ENCODE data around the gene LDB1. TPM values are rescaled to one million over a fixed set of nuclear protein-coding genes. Genes with fewer than 3 reads are reported as not detected.

LDB1 gene
- total and polyA plus RNA-seq, 5 donors = 45.5 to 90.9 (median 64.1) TPM

GRCh38 chr10:102134416-102134815, 14.2 kb upstream of the LDB1 start:
- Histone ChIP-seq H3K27ac (ENCODE audit: low read length) (no peak overlapping the region), H3K9me3 (ENCODE audit: control insufficient read depth, low read length) (no peaks in the 10 kb centered on the region), H3K4me1 (ENCODE audit: control insufficient read depth, insufficient read depth, low read length) (peaks cover 3% of the 10 kb centered on the region), H3K4me3 (ENCODE audit: low read length) (peak overlapping the region; percentile 89), H3K27me3 (ENCODE audit: control insufficient read depth, insufficient read depth) (no peaks in the 10 kb centered on the region)
- no peak for ATAC-seq
- intact Hi-C loops (cut with DNase I) = no loop called here
- no peak for DNase-seq
- 53% methylated on average over 2 of the region's 2 CpGs for WGBS

GRCh38 chr10:102133373-102134195, 13.4 kb upstream of the LDB1 start:
- Histone ChIP-seq H3K4me3 (ENCODE audit: low read length) (peak overlapping the region; percentile 89), H3K9me3 (ENCODE audit: control insufficient read depth, low read length) (no peaks in the 10 kb centered on the region), H3K27ac (ENCODE audit: low read length) (peak overlapping the region; percentile 93), H3K4me1 (ENCODE audit: control insufficient read depth, insufficient read depth, low read length) (peaks cover 3% of the 10 kb centered on the region), H3K27me3 (ENCODE audit: control insufficient read depth, insufficient read depth) (no peaks in the 10 kb centered on the region)
- under 1% methylated on average over 48 of the region's 48 CpGs for WGBS
- intact Hi-C loops (cut with DNase I) = no loop called here
- ATAC-seq (peak; percentile 63 to 78), DNase-seq (peak; percentile 85 to 90 (median 90))

GRCh38 chr10:102132563-102133372, 12.6 kb upstream of the LDB1 start, which contains the start of gene PPRC1:
TSS of gene PPRC1 (plus strand) at chr10:102133040. CDS start at chr10:102133069, 29 bp downstream.
- Histone ChIP-seq H3K27me3 (ENCODE audit: control insufficient read depth, insufficient read depth) (no peaks in the 10 kb centered on the region), H3K4me1 (ENCODE audit: control insufficient read depth, insufficient read depth, low read length) (peaks cover 3% of the 10 kb centered on the region), H3K9me3 (ENCODE audit: control insufficient read depth, low read length) (no peaks in the 10 kb centered on the region), H3K4me3 (ENCODE audit: low read length) (peak within 1 kb of the TSS; percentile 89), H3K27ac (ENCODE audit: low read length) (peak within 1 kb of the TSS; percentile 93)
- under 1% methylated on average over 64 of the region's 64 CpGs for WGBS
- ATAC-seq (peak; percentile 97), DNase-seq (peak; percentile 99 to 100 (median 99))
- intact Hi-C loops (cut with DNase I) = no loop called here

- DNase-seq (no peak), ATAC-seq (no peak)
- Histone ChIP-seq H3K4me1 (ENCODE audit: control insufficient read depth, insufficient read depth, low read length) (peaks cover 3% of the 10 kb centered on the region), H3K27ac (ENCODE audit: low read length) (peak overlapping the region; percentile 44), H3K9me3 (ENCODE audit: control insufficient read depth, low read length) (no peaks in the 10 kb centered on the region), H3K27me3 (ENCODE audit: control insufficient read depth, insufficient read depth) (no peaks in the 10 kb centered on the region), H3K4me3 (ENCODE audit: low read length) (peak overlapping the region; percentile 89)
- WGBS = 22% methylated on average over 8 of the region's 8 CpGs
- intact Hi-C loops (cut with DNase I) = no loop called here
These were observed 12.0 kb upstream of the LDB1 start for GRCh38 chr10:102132193-102132562.

GRCh38 chr10:102131286-102132170, 11.4 kb upstream of the LDB1 start:
- intact Hi-C loops (cut with DNase I) = no loop called here
- H3K4me1 ChIP-seq (ENCODE audit: control insufficient read depth, insufficient read depth, low read length) = peaks cover 3% of the 10 kb centered on the region
- no peak overlapping the region for H3K4me3 ChIP-seq (ENCODE audit: low read length)
- ATAC-seq (no peak), DNase-seq (no peak)
- WGBS = 94% methylated on average over 8 of the region's 8 CpGs
- no peaks in the 10 kb centered on the region for H3K9me3 ChIP-seq (ENCODE audit: control insufficient read depth, low read length)
- no peak overlapping the region for H3K27ac ChIP-seq (ENCODE audit: low read length)
- no peaks in the 10 kb centered on the region for H3K27me3 ChIP-seq (ENCODE audit: control insufficient read depth, insufficient read depth)

- DNase-seq (no peak), ATAC-seq (no peak)
- H3K27ac ChIP-seq (ENCODE audit: low read length) = no peak overlapping the region
- no peak overlapping the region for H3K4me3 ChIP-seq (ENCODE audit: low read length)
- WGBS = 90% methylated on average over 3 of the region's 3 CpGs
- H3K4me1 ChIP-seq (ENCODE audit: control insufficient read depth, insufficient read depth, low read length) = no peaks in the 10 kb centered on the region
- intact Hi-C loops (cut with DNase I) = no loop called here
- H3K27me3 ChIP-seq (ENCODE audit: control insufficient read depth, insufficient read depth) = no peaks in the 10 kb centered on the region
- no peaks in the 10 kb centered on the region for H3K9me3 ChIP-seq (ENCODE audit: control insufficient read depth, low read length)
These were observed 3.1 kb upstream of the LDB1 start for GRCh38 chr10:102123223-102123622.

- ATAC-seq (no peak), DNase-seq (peak in 1 of 3 donors; percentile 18)
- H3K4me3 ChIP-seq (ENCODE audit: low read length) = no peak overlapping the region
- WGBS = 98% methylated on average over 1 of the region's 1 CpG
- H3K4me1 ChIP-seq (ENCODE audit: control insufficient read depth, insufficient read depth, low read length) = peaks cover 5% of the 10 kb centered on the region
- no peaks in the 10 kb centered on the region for H3K27me3 ChIP-seq (ENCODE audit: control insufficient read depth, insufficient read depth)
- intact Hi-C loops (cut with DNase I) = no loop called here
- H3K27ac ChIP-seq (ENCODE audit: low read length) = peak overlapping the region; percentile 95
- no peaks in the 10 kb centered on the region for H3K9me3 ChIP-seq (ENCODE audit: control insufficient read depth, low read length)
These were observed 2.3 kb upstream of the LDB1 start for GRCh38 chr10:102122450-102122849.

GRCh38 chr10:102121739-102122372, 1.7 kb upstream of the LDB1 start:
- ATAC-seq = peak in 1 of 2 donors; percentile 3
- Histone ChIP-seq H3K4me3 (ENCODE audit: low read length) (no peak overlapping the region), H3K9me3 (ENCODE audit: control insufficient read depth, low read length) (no peaks in the 10 kb centered on the region), H3K27me3 (ENCODE audit: control insufficient read depth, insufficient read depth) (no peaks in the 10 kb centered on the region), H3K4me1 (ENCODE audit: control insufficient read depth, insufficient read depth, low read length) (peaks cover 8% of the 10 kb centered on the region), H3K27ac (ENCODE audit: low read length) (peak overlapping the region; percentile 95)
- WGBS = 37% methylated on average over 6 of the region's 6 CpGs
- peak in 1 of 3 donors; percentile 59 for DNase-seq
- intact Hi-C loops (cut with DNase I) = no loop called here

GRCh38 chr10:102120991-102121738, 997 bp upstream of the LDB1 start:
- WGBS = 2% methylated on average over 15 of the region's 15 CpGs
- H3K4me3 ChIP-seq (ENCODE audit: low read length) = peak overlapping the region; percentile 61
- ATAC-seq = peak; percentile 41 to 44
- H3K27ac ChIP-seq (ENCODE audit: low read length) = peak overlapping the region; percentile 95
- intact Hi-C loops (cut with DNase I) = no loop called here
- no peaks in the 10 kb centered on the region for H3K27me3 ChIP-seq (ENCODE audit: control insufficient read depth, insufficient read depth)
- peaks cover 8% of the 10 kb centered on the region for H3K4me1 ChIP-seq (ENCODE audit: control insufficient read depth, insufficient read depth, low read length)
- DNase-seq = peak; percentile 40 to 85 (median 85)
- H3K9me3 ChIP-seq (ENCODE audit: control insufficient read depth, low read length) = no peaks in the 10 kb centered on the region
